ENCODE results near the gene PLCH1. TPM values are rescaled to one million over a fixed set of nuclear protein-coding genes. Genes with fewer than 3 reads are reported as not detected.

The PLCH1 gene
- total RNA-seq, 2 experiments from 2014 or later: 0.03 to 0.20 TPM

DNA sequence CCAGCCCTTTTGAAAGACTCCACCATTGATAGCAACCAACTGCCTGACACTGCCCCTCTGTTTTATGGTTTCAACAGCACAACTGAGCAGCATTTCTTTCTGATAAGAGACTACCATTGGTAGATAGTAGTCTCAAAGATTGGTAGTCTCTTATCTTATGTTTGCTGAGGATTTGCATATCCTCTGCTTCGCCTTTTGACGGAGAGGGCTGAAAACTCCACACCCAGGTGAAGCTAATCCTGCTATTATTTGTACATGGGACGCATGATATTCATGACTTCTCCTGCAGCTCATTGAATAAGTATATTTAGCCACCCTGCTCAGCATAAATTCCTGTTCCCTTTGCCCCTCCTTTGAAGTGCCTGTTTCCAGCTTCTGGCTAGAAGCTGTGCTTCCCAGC, 332.0 kb downstream of the PLCH1 start:
- Mint-ChIP-seq H3K27me3 (no peaks in the 10 kb centered on the region), H3K36me3 (ENCODE audit: low read depth) (no peaks in the 10 kb centered on the region), H3K4me1 (ENCODE audit: low read depth) (no peaks in the 10 kb centered on the region), H3K4me3 (no peak overlapping the region), H3K27ac (no peak overlapping the region), H3K9me3 (no peaks in the 10 kb centered on the region)
- ChIA-PET POLR2A (no interaction called here), CTCF (no interaction called here)
- no peaks in the 10 kb centered on the region for H3K36me3 ChIP-seq (ENCODE audit: insufficient read depth, low read length)
- intact Hi-C loops (cut with DNase I, micrococcal nuclease): no loop called here
- H3K27me3 ChIP-seq (ENCODE audit: control insufficient read depth in 1 of 2, insufficient read depth in 2 of 2, low read length in 2 of 2): no peaks in the 10 kb centered on the region
- DNase-seq: no peak
- H3K9me3 ChIP-seq (ENCODE audit: control insufficient read depth in 1 of 2, insufficient read depth in 1 of 2, low read length in 2 of 2): no peaks in the 10 kb centered on the region
- TF ChIP-seq, protein P1, sequence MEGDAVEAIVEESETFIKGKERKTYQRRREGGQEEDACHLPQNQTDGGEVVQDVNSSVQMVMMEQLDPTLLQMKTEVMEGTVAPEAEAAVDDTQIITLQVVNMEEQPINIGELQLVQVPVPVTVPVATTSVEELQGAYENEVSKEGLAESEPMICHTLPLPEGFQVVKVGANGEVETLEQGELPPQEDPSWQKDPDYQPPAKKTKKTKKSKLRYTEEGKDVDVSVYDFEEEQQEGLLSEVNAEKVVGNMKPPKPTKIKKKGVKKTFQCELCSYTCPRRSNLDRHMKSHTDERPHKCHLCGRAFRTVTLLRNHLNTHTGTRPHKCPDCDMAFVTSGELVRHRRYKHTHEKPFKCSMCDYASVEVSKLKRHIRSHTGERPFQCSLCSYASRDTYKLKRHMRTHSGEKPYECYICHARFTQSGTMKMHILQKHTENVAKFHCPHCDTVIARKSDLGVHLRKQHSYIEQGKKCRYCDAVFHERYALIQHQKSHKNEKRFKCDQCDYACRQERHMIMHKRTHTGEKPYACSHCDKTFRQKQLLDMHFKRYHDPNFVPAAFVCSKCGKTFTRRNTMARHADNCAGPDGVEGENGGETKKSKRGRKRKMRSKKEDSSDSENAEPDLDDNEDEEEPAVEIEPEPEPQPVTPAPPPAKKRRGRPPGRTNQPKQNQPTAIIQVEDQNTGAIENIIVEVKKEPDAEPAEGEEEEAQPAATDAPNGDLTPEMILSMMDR (IDR thresholded peaks at IDR 0.05): no peak
- H3K4me1 ChIP-seq (ENCODE audit: insufficient read depth, low read length): no peaks in the 10 kb centered on the region
- no peak for ATAC-seq (ENCODE audit: poor library complexity)
- H3K27ac ChIP-seq (ENCODE audit: low read depth in 1 of 2, low read length in 2 of 2): no peak overlapping the region
- H3K4me3 ChIP-seq (ENCODE audit: low read length): no peak overlapping the region

DNA sequence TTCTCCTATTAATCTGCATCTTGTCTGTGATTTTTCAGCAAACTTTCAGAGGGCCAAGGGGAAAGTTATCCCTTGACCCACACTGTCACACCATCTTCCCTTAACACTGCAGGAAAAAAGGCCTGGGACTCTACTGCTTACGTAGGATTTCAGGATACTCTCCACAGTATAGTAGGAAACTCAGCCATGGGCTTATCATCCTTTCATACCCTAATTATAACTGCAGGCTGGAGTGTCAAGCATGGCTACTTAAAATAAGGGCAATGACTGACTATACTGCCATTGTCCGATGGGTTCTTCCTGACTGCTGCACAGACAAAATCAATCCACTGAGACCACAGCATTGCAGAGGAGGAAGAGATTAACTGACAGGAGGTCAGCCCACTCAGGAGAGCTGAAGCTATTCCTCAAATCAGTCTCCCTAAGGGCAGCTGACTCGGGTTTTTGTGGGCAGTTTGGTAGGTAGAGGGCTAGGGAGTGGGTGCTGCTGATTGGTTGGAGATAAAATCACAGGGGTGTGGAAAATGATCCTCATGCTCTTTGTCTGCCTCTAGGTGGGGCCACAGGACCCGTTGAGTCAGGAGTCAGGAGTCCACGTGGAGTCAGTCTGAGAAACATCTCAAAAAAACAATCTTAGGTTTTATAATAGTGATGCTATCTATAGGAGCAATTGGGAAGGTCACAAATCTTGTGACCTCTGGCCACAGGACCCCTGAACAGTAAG, 333.2 kb downstream of the PLCH1 start:
- Mint-ChIP-seq H3K4me3 (no peak overlapping the region), H3K9me3 (no peaks in the 10 kb centered on the region), H3K27ac (no peak overlapping the region), H3K4me1 (ENCODE audit: low read depth) (no peaks in the 10 kb centered on the region), H3K27me3 (no peaks in the 10 kb centered on the region), H3K36me3 (ENCODE audit: low read depth) (no peaks in the 10 kb centered on the region)
- Histone ChIP-seq H3K4me3 (ENCODE audit: low read length) (no peak overlapping the region), H3K4me1 (ENCODE audit: insufficient read depth, low read length) (no peaks in the 10 kb centered on the region), H3K36me3 (ENCODE audit: insufficient read depth, low read length) (no peaks in the 10 kb centered on the region), H3K27me3 (ENCODE audit: control insufficient read depth in 1 of 2, insufficient read depth in 2 of 2, low read length in 2 of 2) (no peaks in the 10 kb centered on the region), H3K27ac (ENCODE audit: low read depth in 1 of 2, low read length in 2 of 2) (no peak overlapping the region), H3K9me3 (ENCODE audit: control insufficient read depth in 1 of 2, insufficient read depth in 1 of 2, low read length in 2 of 2) (no peaks in the 10 kb centered on the region)
- DNase-seq: no peak
- TF ChIP-seq, protein P1 (IDR thresholded peaks at IDR 0.05): no peak
- no peak for ATAC-seq (ENCODE audit: poor library complexity)
- POLR2A ChIA-PET: no interaction called here
- CTCF ChIA-PET: no interaction called here
- intact Hi-C loops (cut with DNase I, micrococcal nuclease): no loop called here

DNA sequence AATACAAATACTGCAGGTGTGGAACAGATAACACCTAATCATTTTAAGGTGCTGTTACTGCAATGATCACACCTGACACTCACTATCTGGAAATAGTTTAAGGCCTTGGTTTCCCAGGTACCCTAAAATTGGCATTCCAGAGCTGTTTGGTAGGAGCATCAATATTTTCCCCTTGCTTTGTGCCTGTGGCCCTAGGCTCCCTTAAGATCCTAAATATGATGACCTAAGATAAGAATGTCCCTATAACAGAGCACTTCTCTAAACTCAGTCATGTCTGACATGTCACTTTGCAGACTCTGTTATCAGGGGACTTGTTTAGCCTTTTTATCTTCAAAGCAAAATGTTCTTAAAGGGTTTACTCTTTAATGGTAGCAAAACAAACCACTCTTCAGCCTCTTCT, 335.5 kb downstream of the PLCH1 start:
- H3K27ac Mint-ChIP-seq: no peak overlapping the region
- TF ChIP-seq, protein P1 (IDR thresholded peaks at IDR 0.05): no peak
- intact Hi-C loops (cut with DNase I, micrococcal nuclease): no loop called here
- Histone ChIP-seq H3K27ac (ENCODE audit: low read depth in 1 of 2, low read length in 2 of 2) (no peak overlapping the region), H3K4me3 (ENCODE audit: low read length) (no peak overlapping the region), H3K27me3 (ENCODE audit: control insufficient read depth in 1 of 2, insufficient read depth in 2 of 2, low read length in 2 of 2) (no peaks in the 10 kb centered on the region), H3K9me3 (ENCODE audit: control insufficient read depth in 1 of 2, insufficient read depth in 1 of 2, low read length in 2 of 2) (no peaks in the 10 kb centered on the region), H3K36me3 (ENCODE audit: insufficient read depth, low read length) (no peaks in the 10 kb centered on the region), H3K4me1 (ENCODE audit: insufficient read depth, low read length) (no peaks in the 10 kb centered on the region)
- H3K4me1 Mint-ChIP-seq (ENCODE audit: low read depth): no peaks in the 10 kb centered on the region
- no peaks in the 10 kb centered on the region for H3K9me3 Mint-ChIP-seq
- ATAC-seq (ENCODE audit: poor library complexity): no peak
- DNase-seq: no peak
- CTCF ChIA-PET: no interaction called here
- no peak overlapping the region for H3K4me3 Mint-ChIP-seq
- no peaks in the 10 kb centered on the region for H3K27me3 Mint-ChIP-seq
- POLR2A ChIA-PET: no interaction called here
- H3K36me3 Mint-ChIP-seq (ENCODE audit: low read depth): no peaks in the 10 kb centered on the region

Data from CD4-positive, alpha-beta T cell (primary cell).